ENCODE data around the gene EEIG1. TPM values are rescaled to one million over a fixed set of nuclear protein-coding genes. Genes with fewer than 3 reads are reported as not detected.

EEIG1 gene
- total RNA-seq, 1 donor from 2014 or later = 41.4 TPM

- no peak for DNase-seq (ENCODE audit: extremely low spot score, unreplicated experiment)
- Mint-ChIP-seq H3K27me3 (ENCODE audit: unreplicated experiment) (no peaks in the 10 kb centered on the region), H3K4me3 (ENCODE audit: unreplicated experiment) (no peak overlapping the region), H3K36me3 (ENCODE audit: unreplicated experiment) (no peaks in the 10 kb centered on the region), H3K27ac (ENCODE audit: unreplicated experiment) (no peak overlapping the region), H3K9me3 (ENCODE audit: unreplicated experiment) (no peaks in the 10 kb centered on the region), H3K4me1 (ENCODE audit: unreplicated experiment) (peaks cover 4% of the 10 kb centered on the region)
- TF ChIP-seq CTCF (IDR thresholded peaks at IDR 0.05) = no peak
These were observed 34.9 kb upstream of the EEIG1 start for GRCh38 chr9:128015696-128016095.

GRCh38 chr9:128011071-128011817, 30.5 kb upstream of the EEIG1 start:
- Mint-ChIP-seq H3K4me3 (ENCODE audit: unreplicated experiment) (no peak overlapping the region), H3K4me1 (ENCODE audit: unreplicated experiment) (peaks cover 12% of the 10 kb centered on the region), H3K27ac (ENCODE audit: unreplicated experiment) (no peak overlapping the region), H3K36me3 (ENCODE audit: unreplicated experiment) (peaks cover 3% of the 10 kb centered on the region), H3K27me3 (ENCODE audit: unreplicated experiment) (no peaks in the 10 kb centered on the region), H3K9me3 (ENCODE audit: unreplicated experiment) (peaks cover 5% of the 10 kb centered on the region)
- DNase-seq (ENCODE audit: extremely low spot score, unreplicated experiment) = no peak
- TF ChIP-seq CTCF (IDR thresholded peaks at IDR 0.05) = no peak

GRCh38 chr9:128009639-128010038, 28.9 kb upstream of the EEIG1 start:
- Mint-ChIP-seq H3K4me1 (ENCODE audit: unreplicated experiment) (peaks cover 14% of the 10 kb centered on the region), H3K27me3 (ENCODE audit: unreplicated experiment) (no peaks in the 10 kb centered on the region)

GRCh38 chr9:128008171-128008570, 27.4 kb upstream of the EEIG1 start:
- DNase-seq (ENCODE audit: extremely low spot score, unreplicated experiment) = no peak
- H3K27me3 Mint-ChIP-seq (ENCODE audit: unreplicated experiment) = no peaks in the 10 kb centered on the region
- peaks cover 3% of the 10 kb centered on the region for H3K36me3 Mint-ChIP-seq (ENCODE audit: unreplicated experiment)
- no peak overlapping the region for H3K27ac Mint-ChIP-seq (ENCODE audit: unreplicated experiment)
- peaks cover 5% of the 10 kb centered on the region for H3K9me3 Mint-ChIP-seq (ENCODE audit: unreplicated experiment)
- H3K4me3 Mint-ChIP-seq (ENCODE audit: unreplicated experiment) = no peak overlapping the region
- TF ChIP-seq CTCF (IDR thresholded peaks at IDR 0.05) = no peak
- H3K4me1 Mint-ChIP-seq (ENCODE audit: unreplicated experiment) = peaks cover 14% of the 10 kb centered on the region

More at GRCh38 chr9:128009639-128010038, 28.9 kb upstream of the EEIG1 start:
- TF ChIP-seq CTCF (IDR thresholded peaks at IDR 0.05) = no peak
- peaks cover 3% of the 10 kb centered on the region for H3K36me3 Mint-ChIP-seq (ENCODE audit: unreplicated experiment)
- H3K4me3 Mint-ChIP-seq (ENCODE audit: unreplicated experiment) = no peak overlapping the region
- H3K9me3 Mint-ChIP-seq (ENCODE audit: unreplicated experiment) = peaks cover 5% of the 10 kb centered on the region
- H3K27ac Mint-ChIP-seq (ENCODE audit: unreplicated experiment) = no peak overlapping the region
- no peak for DNase-seq (ENCODE audit: extremely low spot score, unreplicated experiment)

GRCh38 chr9:128007566-128008138, 26.9 kb upstream of the EEIG1 start:
- TF ChIP-seq CTCF (IDR thresholded peaks at IDR 0.05) = no peak
- no peak for DNase-seq (ENCODE audit: extremely low spot score, unreplicated experiment)
- Mint-ChIP-seq H3K4me1 (ENCODE audit: unreplicated experiment) (peaks cover 14% of the 10 kb centered on the region), H3K36me3 (ENCODE audit: unreplicated experiment) (peaks cover 3% of the 10 kb centered on the region), H3K4me3 (ENCODE audit: unreplicated experiment) (no peak overlapping the region), H3K9me3 (ENCODE audit: unreplicated experiment) (peaks cover 5% of the 10 kb centered on the region), H3K27me3 (ENCODE audit: unreplicated experiment) (no peaks in the 10 kb centered on the region), H3K27ac (ENCODE audit: unreplicated experiment) (no peak overlapping the region)
